GM18499 (cell line): ENCODE results near the gene EFNA1.

ENCODE experiments used
- ATAC-seq: cut with Tn5 transposase; IDR thresholded peaks from one replicate; pipeline ENCODE4 v1.9.1; 2021; ENCODE audit warnings: moderate number of reproducible peaks; ENCODE audit not compliant: insufficient read depth, unreplicated experiment

The EFNA1 gene, protein sequence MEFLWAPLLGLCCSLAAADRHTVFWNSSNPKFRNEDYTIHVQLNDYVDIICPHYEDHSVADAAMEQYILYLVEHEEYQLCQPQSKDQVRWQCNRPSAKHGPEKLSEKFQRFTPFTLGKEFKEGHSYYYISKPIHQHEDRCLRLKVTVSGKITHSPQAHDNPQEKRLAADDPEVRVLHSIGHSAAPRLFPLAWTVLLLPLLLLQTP

DNA sequence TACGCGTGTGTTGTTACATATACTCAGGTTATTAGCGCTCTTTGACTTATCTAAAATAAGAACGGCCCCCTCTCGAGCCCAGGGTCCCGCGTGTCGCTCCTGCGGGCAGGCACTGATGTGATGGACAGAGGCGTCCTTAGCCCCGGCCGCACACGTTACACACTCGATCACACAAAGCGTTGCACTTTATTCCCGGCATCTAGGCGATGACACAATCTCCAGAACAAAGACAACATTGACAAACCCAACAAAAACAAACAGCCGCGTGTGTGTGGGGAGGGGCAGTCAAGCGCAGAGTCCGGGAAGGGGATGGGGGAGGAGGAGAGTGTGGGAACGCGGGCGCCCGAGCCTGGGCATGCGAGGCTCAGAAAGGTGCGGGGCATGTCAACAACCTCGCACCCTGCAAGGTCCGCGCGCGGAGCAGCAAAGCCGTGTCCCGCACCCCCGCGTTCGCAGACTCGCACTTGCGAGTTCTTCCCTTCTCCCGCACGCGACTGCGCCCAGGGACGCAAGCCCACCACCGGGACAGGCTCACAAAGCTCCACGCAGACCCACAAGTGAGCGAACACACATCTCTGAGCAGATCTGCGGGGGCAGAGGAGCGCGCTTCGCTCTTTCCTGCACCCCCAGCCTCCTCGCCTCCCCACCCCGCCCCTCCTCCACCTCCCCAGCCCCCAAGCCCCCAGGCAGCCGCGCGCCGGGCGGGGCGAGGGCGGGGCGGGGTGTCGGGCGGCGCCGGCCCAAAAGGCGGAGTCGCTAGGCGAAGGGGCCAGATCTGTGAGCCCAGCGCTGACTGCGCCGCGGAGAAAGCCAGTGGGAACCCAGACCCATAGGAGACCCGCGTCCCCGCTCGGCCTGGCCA, at the start of gene EFNA1:
EFNA1 (plus strand) TSS at position 772 of the 862 bp plus-strand sequence. CDS start 102 bp downstream, outside the sequence.
- ATAC-seq, result no peak

DNA sequence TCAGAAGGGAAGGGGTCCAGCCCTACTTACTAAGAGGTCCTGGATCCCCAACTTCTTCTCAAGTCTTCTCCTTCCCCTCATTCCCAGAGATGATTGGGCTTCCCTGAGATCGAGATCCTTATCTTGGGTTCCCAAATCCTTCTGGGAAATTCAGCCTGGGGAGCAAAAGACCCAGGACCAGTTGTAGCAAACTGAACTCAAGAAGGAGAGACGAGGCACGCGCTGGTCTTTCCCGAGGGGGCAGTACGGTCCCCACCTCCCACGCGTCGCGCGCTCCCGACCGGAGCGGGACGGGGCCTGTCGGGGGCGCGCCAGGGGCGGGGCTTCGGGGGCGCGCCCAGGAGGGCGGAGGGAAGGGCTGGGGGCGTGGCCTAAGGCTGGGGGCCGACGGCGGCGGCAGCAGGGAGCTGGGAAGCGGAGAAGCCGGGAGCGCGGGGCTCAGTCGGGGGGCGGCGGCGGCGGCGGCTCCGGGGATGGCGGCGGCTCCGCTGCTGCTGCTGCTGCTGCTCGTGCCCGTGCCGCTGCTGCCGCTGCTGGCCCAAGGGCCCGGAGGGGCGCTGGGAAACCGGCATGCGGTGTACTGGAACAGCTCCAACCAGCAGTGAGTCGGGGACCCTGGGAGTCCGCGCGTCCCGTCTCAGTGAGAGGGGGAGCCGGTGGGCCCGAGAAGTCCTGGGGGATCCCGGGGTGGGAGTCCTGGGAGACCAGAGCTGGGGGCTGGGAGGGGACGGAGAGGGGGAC, 49.0 kb upstream of the EFNA1 start, which contains the start of gene EFNA3:
EFNA3 (plus strand) TSS at position 369 of the 741 bp plus-strand sequence; CDS start at position 474, 105 bp downstream.
- no peak for ATAC-seq

DNA sequence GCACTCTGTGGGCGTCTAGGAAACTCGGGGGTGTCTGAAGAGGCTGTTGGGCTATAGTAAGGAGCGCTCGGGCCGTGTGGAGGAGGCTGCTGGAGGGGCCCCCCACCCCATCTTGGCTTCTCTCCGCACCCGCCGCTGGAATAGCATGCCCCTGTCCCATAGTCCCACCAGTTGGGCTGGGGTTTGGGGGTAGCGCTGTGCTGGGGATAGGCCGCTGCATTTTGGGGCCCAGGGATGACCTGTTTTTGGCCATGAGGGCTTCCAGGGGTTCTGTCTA, 48.5 kb upstream of the EFNA1 start:
- no peak for ATAC-seq

DNA sequence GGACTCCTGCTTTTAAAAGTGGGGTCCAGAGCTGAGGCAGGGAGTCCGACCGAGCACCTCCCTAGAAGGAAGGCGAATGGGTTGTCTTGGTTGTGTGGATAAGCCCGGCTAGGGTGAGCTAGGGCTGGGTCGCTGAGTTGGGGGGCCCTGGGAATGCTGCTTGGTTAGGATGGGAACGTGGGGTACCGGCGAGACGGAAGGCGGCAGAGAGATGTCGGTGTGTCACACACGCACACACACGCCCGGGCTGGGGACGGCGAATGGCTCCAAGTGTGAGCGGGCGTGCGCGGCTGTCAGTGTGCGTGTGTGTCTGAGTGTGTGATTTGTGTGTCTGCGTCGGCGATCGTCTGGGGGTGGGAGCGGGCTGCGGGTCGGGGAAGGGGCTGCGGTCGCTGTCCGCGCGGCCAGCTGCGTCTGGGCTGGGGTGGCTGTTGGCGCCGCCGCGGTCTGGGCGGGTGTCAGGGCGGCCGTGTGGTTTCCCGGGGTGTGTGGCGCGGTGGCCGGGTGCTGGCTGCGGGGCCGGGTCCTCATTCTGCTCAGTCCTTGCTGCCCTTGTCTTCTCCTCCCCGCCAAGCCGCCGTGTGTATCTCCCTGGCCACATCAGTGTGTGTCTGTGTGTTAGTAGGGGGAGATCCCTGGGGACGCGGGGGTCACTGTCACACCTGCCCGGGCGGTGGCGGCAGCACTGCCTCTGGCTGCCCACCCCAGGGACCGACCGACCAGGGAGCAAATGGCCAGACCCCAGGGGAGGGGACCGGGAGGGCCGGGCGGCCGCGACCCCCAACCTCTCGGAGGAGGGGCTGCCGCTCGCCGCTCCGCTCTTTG, 48.0 kb upstream of the EFNA1 start:
- ATAC-seq, result no peak

DNA sequence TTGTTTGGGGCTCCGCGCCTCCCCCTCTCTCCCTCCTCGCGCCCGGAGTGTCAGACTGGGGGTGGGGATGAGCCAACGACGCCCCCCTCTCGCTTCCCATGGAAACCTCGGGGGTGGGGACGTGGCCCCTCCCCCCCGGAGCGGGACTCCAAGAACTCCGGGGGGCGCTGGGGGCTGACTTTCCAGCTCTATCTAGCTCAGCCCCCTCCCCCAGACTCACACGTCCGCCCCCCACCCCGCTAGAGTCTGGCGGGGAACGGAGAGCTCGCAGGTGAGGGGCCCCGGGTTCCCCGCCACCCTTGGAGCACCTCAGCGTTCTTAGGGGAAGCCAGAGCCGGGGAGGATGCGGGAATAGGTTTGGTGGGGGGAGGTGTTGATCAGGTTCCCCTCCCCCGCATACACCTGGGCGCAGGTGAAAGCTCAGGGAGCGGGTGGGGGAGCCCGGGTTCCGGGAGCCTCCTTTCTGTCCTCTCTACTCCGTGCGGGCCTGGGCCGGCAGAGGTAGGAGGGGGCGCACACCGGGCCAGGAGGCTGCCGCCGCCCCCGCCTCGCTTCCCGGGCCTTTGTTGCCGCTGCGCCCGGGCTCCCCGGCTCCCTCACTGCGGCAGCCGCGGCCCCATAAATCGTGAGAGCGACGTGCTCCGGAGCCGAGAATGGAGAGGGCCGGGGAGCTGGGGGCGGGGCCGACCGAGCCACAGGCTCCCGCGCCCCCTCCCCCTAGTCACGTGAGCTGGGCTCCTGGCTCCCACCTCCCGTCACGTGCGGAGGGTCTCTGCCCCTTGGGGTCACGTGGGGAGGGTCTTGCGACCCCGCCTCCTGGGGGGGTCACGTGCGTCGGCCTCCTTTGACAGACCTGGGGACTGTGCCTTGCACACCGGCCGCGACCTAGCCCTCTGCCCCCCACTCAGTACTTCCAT, 47.1 kb upstream of the EFNA1 start:
- ATAC-seq, result no peak

DNA sequence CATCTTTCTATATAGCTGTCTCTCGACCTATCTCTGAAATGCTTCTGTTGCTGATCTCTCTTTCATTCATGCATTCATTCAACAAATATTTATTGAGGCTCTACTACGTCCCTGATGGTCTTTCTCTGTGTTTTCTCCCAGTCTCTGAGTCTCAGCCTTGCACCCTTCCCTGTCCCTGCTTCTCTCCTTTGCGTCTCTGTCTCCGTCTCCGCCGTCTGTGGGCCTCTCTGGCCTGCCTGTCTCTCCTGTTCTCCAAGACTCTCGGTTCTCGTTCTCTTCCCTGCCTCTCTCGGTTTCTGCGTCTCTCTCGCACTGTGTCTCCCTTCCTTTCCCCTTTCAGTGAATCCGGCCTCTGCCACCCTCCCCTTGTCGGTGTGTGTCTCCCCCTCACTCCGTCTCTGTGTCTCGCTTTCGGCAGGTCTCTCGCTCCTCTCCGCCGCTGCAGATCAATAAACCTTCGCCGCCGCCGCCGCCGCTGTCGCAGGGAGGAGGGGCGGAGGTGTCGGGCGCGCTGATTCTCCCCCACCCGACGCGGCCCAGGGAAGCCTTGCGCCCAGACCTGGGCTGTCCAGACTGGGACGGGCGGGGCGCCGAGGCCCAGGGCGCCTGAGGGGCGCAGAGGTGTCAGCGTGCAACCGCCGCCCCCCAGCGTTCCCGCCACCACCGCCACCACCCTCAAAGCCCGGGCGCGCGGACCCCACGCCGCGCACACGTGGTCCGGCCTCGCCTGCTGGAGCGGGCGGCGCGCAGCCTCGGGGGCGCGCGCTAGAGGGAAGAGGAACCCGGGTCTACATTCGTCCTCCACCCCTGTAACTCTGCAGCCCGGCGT, 46.0 kb upstream of the EFNA1 start:
- ATAC-seq, result no peak

DNA sequence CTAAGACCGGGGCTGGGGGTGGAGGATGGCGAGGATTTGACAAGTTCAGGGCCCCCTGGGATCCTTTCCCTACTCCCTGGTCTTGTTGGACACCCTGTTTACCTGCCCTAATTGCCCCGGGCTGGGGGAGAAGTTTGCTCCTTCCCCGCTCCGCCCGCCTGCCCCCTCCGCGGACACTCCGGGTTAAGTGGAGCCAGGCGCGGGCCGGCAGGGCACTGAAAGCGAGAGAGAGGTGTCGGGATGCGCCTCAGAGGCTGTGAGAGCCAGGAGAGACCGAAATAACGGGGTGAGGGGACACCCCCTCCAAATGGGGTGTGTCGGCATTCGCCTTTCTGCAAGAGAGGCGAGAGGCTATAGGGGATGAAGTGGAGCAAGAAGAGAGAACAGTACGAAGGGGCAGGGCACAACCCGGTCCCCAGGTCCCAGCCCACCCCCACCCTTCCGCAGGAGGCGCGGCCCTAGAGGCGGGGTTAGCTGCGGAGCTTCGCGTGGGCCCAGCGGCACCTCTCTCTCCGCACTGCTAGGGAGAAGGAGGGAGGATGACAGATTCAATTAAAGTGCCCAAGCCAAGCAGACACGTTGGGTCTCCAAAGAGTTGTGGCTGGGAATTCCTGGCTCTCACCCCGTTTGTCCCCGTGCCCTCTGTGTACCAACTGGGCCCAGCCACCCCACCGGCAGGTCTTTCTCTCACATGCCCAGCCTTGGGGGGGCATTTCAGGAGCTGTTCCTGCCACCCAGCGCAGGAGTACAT, 45.2 kb upstream of the EFNA1 start:
- no peak for ATAC-seq

DNA sequence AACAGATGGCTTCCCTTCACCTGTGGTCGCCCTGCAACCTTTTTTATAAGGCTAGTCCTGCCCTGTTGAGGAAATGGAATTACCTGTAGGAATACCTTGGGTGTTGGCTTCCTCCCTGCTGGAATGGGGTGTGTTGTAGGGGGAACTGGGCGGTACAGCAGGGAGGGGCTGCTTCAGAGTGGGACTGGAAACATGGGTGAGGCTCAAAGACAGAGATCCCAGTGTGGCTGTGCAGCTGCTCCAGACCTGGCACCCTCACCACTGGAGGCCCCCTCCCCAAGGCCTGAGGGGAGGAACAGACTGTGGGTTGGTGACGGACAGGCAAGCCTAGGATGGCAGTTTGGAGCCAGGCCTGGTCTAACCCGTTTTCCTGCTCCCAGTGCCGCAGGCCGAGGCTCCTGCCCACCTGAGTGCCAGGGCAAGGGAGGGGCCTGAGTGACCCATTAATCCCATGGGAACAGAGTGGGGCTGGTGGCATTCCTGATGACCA, 44.6 kb upstream of the EFNA1 start:
- ATAC-seq, result no peak

DNA sequence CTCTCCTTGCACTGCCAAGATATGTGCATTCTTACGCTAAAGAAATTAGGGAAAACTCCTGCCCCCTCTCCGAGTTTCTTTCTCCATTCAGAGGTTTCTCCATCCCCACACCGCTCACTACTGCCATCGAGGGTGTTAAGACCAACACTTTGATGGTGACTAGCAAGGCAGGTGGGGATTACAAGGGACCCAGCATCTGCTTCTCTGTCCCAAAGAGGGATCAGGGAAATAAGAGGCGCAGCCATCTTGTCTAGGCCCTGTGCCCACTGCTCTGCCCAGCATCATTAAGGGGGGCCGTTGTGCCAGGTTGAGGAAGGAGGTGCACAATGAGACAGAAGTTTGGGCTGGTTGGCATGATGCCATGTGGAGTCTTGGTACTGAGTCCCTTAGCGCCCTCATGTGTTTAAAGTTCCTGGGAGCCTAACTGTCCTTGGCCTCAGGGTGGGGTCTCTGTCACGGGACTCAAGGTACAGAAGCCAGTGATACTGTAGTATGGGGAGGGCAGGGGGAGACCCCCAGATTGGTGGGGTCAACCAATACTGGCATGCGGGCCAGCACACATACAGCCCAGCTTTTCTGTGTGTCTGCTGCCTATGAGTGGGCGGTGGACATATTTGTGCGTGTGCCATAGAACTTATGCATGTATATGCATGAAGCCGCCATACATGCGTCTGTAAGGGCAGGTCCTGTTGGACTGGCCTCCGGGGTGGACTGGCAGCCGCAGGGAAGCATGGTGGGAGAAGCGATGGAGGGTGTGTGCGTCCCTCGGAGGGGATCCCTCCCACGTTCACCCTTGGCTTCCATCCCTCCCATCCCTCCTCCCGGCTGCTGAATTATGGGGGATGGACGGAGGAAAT, 43.6 kb upstream of the EFNA1 start:
- ATAC-seq, result no peak

DNA sequence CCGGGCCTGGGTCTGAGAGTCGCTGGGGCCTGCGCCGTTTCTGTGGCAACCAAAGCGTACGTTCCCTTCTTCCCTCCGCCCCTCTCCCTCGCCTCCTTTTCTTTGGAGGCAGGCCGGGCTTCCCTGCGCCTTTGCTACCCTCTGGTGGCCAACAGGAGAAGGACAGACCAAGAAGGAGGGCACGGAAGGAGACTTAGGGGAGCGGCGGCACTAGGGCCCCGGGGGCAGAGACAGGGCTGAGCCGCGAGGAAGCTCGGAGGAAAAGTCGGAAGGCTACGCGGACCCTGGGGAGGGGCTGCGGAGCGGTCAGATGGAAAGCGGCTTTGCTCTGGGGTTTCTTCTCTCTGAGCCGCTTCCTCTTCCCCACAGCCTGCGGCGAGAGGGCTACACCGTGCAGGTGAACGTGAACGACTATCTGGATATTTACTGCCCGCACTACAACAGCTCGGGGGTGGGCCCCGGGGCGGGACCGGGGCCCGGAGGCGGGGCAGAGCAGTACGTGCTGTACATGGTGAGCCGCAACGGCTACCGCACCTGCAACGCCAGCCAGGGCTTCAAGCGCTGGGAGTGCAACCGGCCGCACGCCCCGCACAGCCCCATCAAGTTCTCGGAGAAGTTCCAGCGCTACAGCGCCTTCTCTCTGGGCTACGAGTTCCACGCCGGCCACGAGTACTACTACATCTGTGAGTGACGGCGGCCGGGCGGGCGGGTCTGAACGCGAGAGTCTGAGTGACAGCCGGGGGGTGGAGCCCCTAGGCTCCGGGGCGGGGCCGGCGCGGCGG, 42.8 kb upstream of the EFNA1 start:
- ATAC-seq, result peak; percentile 45

DNA sequence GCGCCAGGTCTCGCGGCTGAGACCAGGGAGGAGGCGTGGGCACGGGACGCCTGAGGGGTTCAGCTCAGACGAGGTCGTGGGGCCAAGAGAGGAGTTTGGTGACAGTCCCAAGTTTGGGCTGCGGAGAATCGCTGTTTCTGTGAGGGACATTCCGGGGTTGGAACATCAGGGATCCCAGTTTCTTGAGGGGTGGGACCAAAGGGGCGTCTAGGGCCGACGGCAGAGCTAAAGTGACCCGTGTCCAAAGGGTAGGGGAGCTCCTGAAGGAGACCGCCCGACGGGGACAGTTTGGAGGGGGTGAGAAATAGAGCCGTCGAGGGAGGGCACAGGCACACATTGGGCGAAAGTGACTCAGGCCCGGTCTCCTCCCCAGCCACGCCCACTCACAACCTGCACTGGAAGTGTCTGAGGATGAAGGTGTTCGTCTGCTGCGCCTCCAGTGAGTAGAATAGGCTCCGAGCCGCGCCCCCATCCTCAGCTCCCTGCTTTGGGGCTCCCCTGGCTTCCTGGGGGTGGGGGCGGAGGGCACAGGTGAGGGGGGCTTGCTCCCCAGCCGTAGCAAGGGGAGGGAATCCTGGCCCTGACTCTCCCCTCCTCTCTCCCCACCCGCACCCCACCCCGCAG, 42.1 kb upstream of the EFNA1 start:
- no peak for ATAC-seq

DNA sequence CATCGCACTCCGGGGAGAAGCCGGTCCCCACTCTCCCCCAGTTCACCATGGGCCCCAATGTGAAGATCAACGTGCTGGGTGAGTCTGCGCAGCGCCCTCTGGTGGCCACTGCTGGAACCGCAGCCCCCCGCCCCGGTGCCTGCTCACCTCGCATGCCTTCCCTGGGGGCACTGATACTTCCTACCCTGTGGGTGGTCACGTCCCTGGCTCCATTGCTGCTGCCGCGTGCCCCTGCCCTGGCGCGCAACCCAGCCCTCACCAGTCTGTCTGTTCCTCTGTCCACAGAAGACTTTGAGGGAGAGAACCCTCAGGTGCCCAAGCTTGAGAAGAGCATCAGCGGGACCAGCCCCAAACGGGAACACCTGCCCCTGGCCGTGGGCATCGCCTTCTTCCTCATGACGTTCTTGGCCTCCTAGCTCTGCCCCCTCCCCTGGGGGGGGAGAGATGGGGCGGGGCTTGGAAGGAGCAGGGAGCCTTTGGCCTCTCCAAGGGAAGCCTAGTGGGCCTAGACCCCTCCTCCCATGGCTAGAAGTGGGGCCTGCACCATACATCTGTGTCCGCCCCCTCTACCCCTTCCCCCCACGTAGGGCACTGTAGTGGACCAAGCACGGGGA, 41.4 kb upstream of the EFNA1 start:
- no peak for ATAC-seq

DNA sequence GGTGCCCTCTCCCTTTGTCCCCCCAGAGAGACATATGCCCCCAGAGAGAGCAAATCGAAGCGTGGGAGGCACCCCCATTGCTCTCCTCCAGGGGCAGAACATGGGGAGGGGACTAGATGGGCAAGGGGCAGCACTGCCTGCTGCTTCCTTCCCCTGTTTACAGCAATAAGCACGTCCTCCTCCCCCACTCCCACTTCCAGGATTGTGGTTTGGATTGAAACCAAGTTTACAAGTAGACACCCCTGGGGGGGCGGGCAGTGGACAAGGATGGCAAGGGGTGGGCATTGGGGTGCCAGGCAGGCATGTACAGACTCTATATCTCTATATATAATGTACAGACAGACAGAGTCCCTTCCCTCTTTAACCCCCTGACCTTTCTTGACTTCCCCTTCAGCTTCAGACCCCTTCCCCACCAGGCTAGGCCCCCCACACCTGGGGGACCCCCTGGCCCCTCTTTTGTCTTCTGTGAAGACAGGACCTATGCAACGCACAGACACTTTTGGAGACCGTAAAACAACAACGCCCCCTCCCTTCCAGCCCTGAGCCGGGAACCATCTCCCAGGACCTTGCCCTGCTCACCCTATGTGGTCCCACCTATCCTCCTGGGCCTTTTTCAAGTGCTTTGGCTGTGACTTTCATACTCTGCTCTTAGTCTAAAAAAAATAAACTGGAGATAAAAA, 40.7 kb upstream of the EFNA1 start:
- ATAC-seq, result no peak
